HL-60/S4 treated with retinoic acid at 250 ng/mL for 4 days and 3 days (cell line): Measurements from ENCODE around the gene CIDEC.
"Not testable (repeated sequence)": the region's sequence is repeated elsewhere in the genome, so short reads cannot be mapped to it uniquely, and the experiment has no call there.

ENCODE experiments used
- in situ Hi-C: fragments of 300-500 bp; cut with MboI; formaldehyde crosslinking; loops from 2 replicates; pipeline ENCODE4 v1.7.0; 2022; ENCODE audit warnings: low sequenced_read_pairs

The CIDEC gene

DNA sequence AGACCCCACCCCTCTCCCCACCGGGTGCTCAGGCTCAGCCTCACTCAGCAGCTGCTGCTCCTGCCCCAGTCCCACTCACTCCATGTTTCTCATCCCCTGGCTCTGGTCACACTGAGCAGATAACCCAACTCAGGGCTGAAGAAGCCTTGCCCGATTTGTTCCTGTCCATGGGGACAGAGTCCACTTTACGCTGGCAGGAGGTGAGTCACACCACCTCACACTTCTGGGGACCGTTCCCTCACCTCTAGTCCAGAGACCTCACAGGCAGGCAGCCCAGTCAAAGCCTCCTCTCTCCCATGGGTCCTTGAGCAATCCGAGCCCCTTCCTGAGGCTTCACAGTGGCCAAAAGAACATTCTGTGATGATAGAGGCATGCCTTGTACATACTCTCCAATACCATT is 1.4 kb downstream of the CIDEC start:
- in situ Hi-C loops: no loop called here

DNA sequence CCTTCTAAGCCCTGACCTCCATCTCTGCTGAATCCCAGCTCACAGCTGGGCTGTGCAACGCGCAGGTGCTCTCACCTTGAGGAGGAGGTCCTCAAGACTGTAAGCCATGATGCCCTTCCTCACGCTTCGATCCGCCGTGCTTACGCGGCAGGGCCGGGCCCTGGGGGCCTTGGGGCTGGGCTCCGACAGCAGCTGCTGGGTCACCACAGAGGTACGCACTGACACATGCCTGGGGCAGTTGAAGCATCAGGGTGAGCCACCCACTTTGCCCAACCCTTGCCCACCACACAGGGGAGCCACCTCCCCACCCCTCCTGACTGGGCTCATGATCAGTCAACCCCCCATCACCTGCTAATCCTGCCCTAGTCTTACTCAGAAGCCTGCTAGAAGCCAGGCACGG is 3.1 kb downstream of the CIDEC start:
- in situ Hi-C loops: no loop called here

DNA sequence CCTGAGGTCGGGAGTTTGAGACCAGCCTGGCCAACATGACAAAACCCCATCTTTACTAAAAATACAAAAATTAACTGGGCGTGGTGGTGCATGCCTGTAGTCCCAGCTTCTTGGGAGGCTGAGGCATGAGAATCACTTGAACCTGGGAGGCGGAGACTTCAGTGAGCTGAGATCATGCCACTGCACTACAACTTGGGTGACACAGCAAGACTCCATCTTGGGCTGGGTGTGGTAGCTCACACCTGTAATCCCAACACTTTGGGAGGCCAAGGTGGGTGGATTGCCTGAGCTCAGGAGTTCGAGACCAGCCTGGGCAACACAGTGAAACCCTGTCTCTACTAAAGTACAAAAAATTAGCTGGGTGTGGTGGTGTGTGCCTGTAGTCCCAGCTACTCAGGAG is 3.8 kb downstream of the CIDEC start:
- in situ Hi-C loops: not testable (repeated sequence)

DNA sequence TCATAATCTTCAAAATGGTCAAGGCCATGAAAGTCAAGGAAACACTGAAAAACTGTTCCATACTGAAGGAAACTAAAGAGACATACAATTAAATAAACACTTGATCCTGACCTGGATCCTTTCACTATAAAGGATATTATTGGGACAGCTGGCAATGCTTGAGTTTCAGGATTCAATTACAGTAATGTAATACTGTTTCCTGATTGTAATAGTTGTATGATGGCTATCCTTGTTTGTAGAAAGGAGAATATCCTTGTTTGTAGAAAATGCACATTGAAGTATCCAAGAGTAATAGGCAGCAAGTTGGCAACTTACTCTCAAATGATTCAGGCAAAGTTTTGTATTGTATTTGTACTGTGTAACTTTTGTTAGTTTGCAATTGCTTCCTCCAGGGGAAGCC is 4.6 kb downstream of the CIDEC start:
- in situ Hi-C loops: no loop called here

DNA sequence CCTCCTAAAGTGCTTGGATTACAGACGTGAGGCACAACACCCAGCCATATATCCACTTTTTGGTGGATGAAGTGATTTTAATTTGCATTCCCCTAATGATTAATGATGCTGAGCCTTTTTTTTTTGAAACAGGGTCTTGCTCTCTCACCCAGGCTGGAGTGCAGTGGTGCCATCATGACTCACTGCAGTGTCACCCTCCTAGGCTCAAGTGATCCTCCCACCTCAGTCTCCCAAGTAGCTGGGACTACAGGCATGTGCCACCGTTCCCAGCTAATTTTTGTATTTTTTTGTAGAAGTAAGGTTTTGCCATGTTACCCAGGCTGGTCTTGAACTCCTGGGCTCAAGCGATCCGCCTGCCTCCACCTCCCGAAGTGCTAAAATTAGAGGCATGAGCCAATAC is 8.0 kb downstream of the CIDEC start:
- in situ Hi-C loops: not testable (repeated sequence)

DNA sequence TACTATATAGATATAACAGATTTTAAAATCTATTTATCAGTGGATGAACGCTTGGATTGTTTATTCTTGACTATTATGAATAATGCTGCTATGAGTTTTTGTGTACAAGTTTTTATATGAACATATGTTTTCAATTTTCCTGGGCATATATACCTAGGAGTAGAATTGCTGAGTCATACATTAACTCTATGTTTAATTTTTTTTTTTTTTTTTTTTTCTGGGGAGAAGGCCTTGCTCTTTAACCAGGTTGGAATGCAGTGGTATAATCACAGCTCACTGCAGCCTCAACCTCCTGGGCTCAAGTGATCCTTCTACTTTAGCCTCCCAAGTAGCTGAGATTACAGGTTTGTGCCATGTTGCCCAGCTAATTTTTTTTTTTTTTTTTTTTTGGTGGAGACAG is 9.1 kb downstream of the CIDEC start:
- in situ Hi-C loops: no loop called here

DNA sequence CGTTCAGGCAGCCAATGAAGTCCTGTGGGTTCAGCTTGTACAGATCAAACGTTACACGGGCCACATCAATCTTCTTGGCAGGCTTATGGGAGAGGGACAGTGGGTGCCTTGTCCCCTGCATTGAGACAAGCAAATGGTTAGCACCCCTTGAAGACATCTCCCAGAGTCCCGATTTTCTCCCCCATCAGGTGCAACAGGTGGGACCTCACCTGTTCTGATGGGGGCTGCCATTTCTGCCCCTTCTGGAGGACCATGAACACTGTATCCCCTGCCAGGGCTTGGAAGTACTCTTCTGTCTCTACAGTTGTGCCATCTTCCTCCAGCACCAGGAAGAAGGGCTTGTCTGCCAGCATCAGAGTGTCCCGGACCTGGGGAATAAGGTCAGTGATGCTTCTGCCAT is 10.1 kb downstream of the CIDEC start:
- in situ Hi-C loops: no loop called here

DNA sequence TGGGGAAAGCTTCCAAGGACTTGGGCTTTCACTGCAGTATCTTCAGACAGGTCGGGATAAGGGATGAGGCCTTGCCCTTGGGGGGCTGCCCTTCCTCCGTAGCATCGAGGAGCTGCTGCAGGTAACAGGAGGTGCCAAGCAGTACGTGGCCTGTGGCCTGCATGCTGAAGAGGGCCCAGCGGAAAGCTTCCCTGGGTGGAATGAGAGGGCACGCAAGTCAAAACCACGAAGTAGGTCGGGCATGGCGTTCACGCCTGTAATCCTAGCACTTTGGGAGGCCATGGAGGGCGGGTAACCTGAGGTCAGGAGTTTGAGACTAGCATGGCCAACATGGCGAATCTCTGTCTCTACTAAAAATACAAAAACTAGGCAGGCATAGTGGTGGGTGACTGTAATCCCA is 12.9 kb downstream of the CIDEC start:
- in situ Hi-C loops: no loop called here

DNA sequence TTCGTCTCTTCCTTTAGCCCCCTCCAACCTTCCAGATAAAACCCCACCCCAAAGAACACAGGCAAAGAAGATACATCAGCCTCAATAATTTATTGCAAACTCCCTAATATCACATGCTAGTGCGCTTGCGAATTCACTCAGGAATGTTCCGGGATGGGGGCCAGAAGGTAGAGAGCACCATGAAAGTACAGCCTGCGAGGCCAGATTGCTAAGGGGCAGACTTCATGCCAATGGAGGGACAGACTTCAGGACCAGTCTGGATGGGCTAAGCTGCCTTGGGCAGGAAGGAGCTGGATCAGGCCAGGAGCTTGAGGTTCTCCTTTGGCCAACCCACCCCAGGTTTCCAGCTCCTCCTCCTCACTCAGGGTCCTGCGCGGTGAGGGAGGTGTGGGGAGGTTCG is 13.4 kb downstream of the CIDEC start:
- in situ Hi-C loops: no loop called here

DNA sequence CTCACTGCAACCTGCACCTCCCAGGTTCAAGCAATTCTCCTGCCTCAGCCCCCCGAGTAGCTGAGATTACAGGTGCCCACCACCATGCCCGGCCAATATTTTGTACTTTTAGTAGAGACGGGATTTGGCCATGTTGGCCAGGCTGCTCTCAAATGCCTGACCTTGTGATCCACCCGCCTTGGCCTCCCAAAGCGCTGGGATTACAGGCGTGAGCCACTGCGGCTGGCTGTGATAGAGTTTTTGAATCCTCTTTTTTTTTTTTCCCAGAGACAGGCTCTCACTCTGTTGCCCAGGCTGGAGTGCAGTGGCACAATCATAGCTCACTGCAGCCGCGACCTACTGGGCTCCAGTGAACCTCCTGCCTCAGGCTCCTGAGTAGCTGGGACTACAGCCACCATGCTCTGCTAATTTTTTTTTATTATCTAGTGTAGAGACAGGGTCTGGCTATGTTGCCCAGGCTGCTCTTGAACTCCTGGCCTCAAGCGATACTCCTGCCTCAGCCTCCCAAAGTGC is 14.9 kb downstream of the CIDEC start:
- in situ Hi-C loops: not testable (repeated sequence)

DNA sequence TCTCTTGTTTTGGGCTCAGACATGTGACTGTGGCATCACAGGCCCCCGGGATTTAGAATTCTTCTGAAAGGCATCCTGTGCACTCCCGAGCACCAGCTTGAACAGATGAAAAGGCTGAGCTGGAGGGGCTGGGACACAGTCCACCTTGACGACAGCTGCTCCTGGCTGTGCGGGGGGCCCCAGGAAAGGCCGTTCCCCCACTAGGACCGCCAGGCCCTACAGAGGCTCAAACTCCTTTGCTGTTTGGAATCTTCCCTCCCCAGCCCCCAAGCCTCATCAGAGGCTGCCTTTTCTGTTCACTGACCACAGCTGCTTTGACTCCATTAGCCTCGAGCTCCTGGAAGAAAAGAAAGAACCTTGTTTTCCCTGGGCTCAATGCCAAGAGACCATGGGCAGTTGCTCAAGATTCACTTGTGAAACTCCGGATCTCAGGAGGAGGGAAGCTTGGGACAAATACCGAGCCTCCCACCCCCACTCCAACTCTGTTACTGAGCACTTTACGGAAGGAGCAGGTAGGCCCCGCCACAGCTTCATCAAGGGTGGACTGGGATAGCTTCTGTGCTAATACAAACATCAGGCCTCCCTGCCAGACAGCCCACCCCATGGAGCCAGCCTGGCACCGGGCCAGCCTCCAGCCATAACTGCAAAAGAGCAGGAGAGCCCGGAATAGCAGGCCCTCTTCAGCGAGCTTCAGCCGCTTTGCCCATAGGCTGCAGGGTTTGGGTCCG is 15.7 kb downstream of the CIDEC start:
- in situ Hi-C loops: no loop called here

DNA sequence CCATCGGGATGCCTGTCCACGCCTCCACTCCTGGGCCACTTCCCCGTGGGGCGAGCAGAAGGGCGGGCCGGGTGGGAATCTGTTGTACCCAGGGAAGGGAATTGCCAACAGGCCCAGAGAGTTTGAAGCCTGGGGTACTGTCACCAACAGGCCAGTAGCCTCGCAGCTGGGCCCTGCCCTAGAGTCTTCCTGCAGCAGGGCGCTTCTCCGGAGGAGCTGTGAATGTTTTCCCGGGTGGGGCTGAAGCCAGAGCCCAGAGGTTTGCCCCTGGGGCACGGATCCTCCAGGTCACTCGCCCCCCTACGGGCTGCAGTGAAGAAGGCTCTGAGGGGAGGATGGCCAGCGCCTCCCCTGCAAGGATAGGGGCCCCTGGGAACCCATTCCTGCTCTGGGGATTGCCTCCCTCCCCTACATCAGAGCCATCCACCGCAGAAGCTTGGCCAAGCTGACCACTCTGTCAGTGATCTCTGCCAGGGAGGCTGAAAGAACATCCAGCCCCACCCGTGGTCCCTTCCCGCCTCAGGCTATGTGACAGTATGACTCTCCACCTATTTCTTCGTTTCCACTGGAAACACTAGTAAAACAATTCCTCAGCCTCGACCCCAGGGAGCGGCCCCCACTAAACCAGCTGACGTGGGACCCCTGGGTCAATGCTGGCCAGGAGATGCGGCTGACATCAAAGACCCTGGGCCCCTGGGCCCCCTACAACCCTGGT is 16.8 kb downstream of the CIDEC start:
- in situ Hi-C loops: no loop called here

DNA sequence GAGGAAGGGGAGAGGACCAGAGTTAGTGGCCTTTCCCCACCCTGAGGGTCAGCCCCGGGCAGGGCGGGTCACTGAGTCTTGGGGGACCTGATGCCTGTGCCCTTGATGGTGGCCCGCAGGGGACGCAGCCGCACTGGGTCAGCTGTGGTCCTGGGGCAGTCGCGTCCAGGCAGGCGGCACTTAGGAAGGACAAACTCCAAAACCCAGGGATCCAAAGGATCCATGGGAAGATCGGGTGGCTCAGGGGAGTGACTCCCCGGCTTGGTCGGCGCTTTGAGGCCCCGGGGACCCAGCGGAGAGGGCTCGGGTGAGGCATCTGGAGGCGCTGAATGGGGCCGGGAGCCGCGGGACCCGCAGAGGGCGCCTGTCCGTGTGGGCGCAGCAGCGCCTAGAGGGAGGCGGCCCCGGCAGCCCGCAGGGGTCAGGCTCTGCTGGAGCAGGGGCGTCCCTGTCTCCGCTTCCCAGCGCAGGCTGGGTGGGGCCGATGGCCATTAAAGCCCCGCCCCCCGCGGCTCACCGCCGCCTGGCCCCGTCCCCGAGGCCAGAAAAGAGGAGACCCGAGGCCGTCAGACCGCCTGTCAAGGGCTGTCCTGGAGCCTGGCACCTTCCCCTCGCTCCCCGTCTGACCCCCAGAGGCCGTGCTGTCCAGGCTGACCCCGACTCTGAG is 17.5 kb downstream of the CIDEC start:
- in situ Hi-C loops: no loop called here

DNA sequence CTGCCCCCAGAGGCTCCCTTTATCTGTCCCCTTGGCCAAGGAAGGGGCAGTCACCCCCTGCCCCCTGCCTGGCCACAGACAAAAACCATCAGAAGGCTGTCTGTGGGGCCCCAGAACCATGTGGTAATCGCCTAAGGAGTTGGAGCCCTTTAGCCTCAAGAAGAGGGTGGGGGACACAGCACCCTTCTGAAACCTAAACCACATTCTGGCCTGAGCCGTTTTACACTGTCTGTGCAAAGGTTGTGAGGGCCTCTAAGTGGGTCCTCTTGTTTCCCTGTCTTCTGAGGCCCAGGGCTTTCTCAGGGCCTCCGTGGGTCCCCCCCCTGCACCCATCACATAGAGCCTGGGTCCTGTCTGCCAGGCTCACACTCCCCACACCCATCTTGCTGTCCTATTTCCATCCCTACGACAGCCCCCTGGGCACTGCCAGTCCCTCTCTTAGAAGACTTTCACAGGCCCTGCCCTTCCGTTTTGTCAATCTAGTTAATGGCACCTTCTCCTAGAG is 18.4 kb downstream of the CIDEC start:
- in situ Hi-C loops: no loop called here

DNA sequence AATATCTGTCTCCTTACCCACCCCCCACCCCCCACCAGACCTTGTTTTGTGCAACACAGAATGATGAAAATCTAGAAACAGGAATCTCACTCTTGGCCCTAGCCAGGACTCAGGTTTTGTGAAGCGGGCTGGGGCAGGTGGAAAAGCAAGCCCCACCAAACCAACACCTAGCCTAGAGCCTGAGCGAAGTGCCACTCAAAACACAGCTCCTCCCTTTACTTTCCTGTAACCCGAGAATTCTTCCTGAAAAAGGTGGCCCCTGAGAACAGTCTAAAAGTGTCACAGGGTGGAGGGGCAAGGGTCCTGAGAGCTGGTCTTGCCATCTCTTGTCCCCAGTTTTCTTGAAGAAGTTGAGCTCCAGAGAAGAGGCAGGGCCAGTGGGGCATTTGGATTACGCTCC is 18.9 kb downstream of the CIDEC start:
- in situ Hi-C loops: no loop called here

DNA sequence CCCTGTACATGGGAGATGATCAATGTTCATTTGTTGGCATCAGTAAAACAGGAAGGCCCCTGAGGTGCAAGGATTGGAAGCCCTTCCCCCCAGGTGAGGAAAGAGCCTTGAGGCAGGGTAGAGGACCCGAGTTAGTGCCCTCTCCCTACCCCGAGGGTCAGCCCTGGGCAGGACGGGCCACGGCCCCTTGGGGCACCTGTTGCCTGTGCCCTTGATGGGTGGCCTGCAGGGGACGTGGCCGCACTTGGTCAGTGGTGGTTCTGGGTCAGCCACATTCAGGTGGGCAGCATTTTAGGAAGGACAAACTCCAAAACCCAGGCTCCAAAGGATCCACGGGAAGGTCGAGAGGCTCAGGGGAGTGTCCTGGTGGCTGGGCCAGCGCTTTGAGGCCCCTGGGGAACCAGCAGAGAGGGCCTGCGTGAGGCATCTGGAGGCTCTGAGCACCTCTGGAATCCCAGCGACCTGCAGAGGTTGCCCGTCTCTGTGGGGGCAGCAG is 20.5 kb downstream of the CIDEC start:
- in situ Hi-C loops: no loop called here

DNA sequence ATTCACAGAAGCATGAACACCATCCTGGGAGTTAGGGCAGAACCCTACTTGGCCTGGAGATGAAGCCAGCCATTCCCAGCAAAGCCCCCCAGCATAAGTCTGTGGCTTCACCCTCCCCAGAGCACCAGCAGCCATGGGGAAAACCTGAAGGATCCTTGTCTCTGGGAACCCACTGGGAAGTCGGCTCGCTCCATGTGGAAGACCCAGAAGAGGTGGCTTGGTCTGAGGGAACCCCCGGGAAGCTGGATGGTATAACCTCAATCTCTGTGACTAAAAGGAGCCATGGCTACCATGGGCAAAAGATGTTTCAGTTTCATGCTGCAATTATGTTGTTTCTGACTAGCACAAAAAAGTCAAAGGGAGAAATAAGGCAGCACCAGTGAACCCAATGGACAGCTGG is 24.5 kb downstream of the CIDEC start:
- in situ Hi-C loops: no loop called here

DNA sequence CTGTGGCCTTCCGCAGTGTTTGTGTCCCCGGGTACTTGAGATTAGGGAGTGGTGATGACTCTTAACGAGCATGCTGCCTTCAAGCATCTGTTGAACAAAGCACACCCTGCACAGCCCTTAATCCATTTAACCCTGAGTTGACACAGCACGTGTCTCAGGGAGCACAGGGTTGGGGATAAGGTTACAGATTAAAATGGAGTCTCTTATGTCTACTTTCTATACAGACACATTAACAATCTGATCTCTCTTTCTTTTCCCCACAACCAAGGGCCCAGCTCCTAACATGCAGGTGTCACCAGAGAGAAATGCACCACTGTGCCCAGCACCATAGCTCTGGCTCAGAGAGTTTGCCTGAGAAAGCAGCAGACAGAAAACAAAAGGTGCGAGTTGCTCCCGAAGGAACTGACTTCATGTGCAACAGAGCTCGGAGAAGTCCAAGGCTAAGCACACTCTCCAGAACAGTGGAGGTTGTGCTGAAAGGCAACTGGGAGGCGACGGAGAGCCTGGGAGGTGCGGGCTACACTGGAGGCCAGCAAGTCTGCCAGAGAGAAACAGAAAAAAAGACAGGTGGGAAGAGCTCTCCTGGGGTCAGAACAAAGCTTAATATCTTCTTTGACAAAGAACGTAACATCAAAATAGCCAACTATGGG is 25.6 kb downstream of the CIDEC start:
- in situ Hi-C loops: not testable (repeated sequence)

DNA sequence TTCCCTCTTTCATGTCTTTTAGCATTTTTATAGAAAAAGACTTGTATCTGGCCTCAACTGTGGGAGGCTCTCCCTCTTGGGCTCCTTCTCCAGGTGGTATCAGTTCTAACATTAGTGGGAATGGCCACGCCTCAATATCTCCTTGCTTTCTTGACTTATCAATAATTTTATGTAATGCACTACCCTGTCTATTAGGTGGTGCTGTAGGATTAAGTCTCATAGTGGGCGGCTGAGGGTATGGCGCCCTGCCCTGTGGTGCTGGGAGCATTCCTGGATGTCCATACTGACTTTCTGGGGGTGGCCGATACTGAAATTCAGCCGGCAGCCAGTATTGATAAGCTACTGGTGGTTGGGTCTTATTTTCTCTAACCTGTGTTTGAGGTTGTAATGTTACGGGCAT is 27.5 kb downstream of the CIDEC start:
- in situ Hi-C loops: no loop called here

DNA sequence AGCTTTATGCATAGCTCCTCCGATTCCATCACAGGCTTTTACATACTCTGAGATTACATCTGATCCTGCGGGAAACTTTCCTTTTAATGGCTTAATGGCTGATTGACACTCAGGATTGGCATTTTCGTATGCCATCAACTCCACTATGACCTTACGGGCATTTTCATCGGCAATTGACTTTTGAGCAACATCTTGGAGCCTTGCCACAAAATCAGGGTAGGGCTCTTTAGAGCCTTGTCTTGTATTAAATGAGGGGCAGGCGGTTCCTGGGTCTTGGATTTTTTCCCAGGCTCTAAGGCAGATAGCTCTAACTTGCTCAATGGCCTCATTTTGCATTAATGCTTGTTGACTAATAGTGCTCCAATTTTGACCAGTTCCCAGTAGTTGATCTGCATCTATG is 28.1 kb downstream of the CIDEC start:
- in situ Hi-C loops: not testable (repeated sequence)

DNA sequence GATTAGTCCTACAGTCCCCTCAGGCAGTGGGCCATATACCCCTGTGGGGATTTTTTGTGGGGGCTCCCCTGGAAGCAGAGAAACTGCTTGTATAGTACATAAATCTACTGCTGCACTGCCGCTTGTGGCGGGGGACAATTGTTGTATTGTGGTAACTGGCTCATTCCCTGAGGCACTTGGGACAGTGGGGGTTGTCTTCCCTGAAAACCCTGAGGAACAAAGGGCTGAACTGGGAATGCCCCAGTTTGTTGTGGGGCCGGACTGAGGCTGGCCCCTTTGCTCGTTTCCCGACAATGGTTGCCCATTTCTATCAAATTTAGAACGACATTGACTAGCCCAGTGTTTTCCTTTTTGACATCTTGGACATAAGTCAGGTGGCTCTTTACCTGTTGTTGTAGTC is 28.7 kb downstream of the CIDEC start:
- in situ Hi-C loops: not testable (repeated sequence)
